Endothelial cell of umbilical vein (primary cell): ENCODE data around the gene TRERF1.

Source experiments
- EZH2 ChIP-seq: IDR thresholded peaks from 2 replicates; pipeline ENCODE4 v1.6.1; 2012; ENCODE audit warnings: borderline replicate concordance, low read depth, mild to moderate bottlenecking, moderate library complexity, low read length, inconsistent platforms; ENCODE audit not compliant: severe bottlenecking
- FOS ChIP-seq: IDR thresholded peaks from 2 replicates; pipeline ENCODE4 v1.6.1; 2011; ENCODE audit warnings: mild to moderate bottlenecking, low read length, moderate library complexity, borderline replicate concordance; ENCODE audit not compliant: insufficient read depth
- GATA2 ChIP-seq: IDR thresholded peaks from 2 replicates; pipeline ENCODE4 v1.7.0; 2011; ENCODE audit warnings: low read depth, mild to moderate bottlenecking, moderate library complexity, mixed read lengths, low read length; ENCODE audit not compliant: insufficient read length, insufficient read depth
- JUN ChIP-seq: IDR thresholded peaks from 2 replicates; pipeline ENCODE4 v1.6.1; 2011; ENCODE audit warnings: borderline replicate concordance, low read depth; ENCODE audit not compliant: insufficient read length, insufficient read depth
- POLR2A ChIP-seq: IDR thresholded peaks from 2 replicates; pipeline ENCODE4 v1.6.1; 2012; ENCODE audit warnings: low read depth, mild to moderate bottlenecking, control low read depth, low read length
- POLR2AphosphoS5 ChIP-seq: IDR thresholded peaks from 2 replicates; pipeline ENCODE4 v1.6.1; 2012; ENCODE audit warnings: low read depth, mild to moderate bottlenecking, control low read depth, low read length, moderate library complexity; ENCODE audit not compliant: insufficient read depth
- TF ChIP-seq, protein P1 (sequence below), 2 donors: IDR thresholded peaks; 1 replicate in 1 of 2; 2 replicates in 1 of 2; pipeline ENCODE4 v1.5.1; 2011; ENCODE audit warnings: low read length in 2 of 2, mild to moderate bottlenecking in 2 of 2, moderate library complexity in 2 of 2, control low read depth in 1 of 2, inconsistent platforms in 1 of 2, low read depth in 1 of 2; ENCODE audit not compliant: insufficient read depth in 1 of 2; ENCODE audit errors: extremely low read depth in 1 of 2
- TF ChIP-seq, protein P2 (sequence below): IDR thresholded peaks from 2 replicates; pipeline ENCODE4 v1.6.1; 2011; ENCODE audit not compliant: insufficient read depth, insufficient read length

DNA sequence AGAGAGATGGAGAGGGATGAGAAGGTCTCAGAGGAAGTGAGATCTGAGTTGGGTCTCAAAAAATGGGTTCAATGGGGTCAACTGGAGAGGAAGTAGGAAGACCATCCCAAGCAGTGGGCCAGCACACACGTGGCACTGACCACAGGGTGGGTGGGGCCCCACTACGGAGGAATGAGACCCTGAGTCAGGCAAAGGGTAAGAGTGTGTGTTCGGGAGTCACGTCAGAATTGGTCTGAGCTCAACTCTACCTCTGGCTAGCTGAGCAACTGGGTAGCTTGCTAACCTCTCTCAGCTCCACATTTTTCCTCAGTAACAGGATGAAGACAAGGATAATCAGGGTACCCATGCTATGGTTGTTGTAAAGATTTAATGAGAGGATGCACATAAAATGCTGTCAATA is 79.0 kb downstream of the TRERF1 start:
- TF ChIP-seq, protein P1, sequence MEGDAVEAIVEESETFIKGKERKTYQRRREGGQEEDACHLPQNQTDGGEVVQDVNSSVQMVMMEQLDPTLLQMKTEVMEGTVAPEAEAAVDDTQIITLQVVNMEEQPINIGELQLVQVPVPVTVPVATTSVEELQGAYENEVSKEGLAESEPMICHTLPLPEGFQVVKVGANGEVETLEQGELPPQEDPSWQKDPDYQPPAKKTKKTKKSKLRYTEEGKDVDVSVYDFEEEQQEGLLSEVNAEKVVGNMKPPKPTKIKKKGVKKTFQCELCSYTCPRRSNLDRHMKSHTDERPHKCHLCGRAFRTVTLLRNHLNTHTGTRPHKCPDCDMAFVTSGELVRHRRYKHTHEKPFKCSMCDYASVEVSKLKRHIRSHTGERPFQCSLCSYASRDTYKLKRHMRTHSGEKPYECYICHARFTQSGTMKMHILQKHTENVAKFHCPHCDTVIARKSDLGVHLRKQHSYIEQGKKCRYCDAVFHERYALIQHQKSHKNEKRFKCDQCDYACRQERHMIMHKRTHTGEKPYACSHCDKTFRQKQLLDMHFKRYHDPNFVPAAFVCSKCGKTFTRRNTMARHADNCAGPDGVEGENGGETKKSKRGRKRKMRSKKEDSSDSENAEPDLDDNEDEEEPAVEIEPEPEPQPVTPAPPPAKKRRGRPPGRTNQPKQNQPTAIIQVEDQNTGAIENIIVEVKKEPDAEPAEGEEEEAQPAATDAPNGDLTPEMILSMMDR (IDR thresholded peaks at IDR 0.05; ENCODE audit: extremely low read depth in 1 of 2, insufficient read depth in 1 of 2, low read depth in 1 of 2, low read length in 2 of 2), result no peak
- TF ChIP-seq EZH2, result no peak
- TF ChIP-seq POLR2A, result no peak
- TF ChIP-seq, protein P2, sequence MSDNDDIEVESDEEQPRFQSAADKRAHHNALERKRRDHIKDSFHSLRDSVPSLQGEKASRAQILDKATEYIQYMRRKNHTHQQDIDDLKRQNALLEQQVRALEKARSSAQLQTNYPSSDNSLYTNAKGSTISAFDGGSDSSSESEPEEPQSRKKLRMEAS, result no peak
- TF ChIP-seq GATA2, result no peak
- TF ChIP-seq POLR2AphosphoS5, result no peak
- no peak for TF ChIP-seq FOS
- no peak for TF ChIP-seq JUN
